M059J (cell line): ENCODE data around the gene IGSF22. TPM values are rescaled to one million over a fixed set of nuclear protein-coding genes. Genes with fewer than 3 reads are reported as not detected.

ENCODE experiments used
- DNase-seq: peaks from one replicate; pipeline ENCODE4 v3.0.0-alpha.2; 2012; ENCODE audit warnings: low read depth
- total RNA-seq: library from RNA; depleted of rRNA; stranded (reverse); fragments of >200 nt; shearing (Covaris generic); gene quantifications from 2 replicates; pipeline ENCODE4 v1.2.3, GENCODE V29; 2014; rRNA removed

Gene IGSF22
- total RNA-seq: not detected in 2 replicates

GRCh38 chr11:18726040-18726439 is at the start of gene IGSF22:
Gene IGSF22 (minus strand): TSS chr11:18726188. CDS start chr11:18724236, 1,952 bp downstream.
- no peak for DNase-seq

DNA sequence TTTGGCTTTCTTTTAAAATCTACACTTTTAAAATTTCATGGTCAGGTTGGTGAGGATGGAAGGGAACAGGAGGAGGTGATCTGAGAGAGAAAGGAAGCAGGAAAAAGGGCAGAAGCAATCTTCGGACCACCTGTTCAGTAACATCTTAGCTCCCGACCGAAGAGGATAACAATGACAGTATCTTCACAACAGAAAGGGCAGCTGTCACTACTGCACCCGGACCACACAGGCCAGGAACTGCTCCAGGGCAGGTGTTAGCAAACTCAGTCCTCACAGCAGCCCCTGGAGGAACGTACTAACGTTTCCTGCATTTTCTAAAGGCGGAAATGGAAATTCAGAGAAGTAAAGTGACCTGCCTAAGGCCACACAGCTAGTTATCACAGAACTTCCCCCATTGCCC is 48.8 kb upstream of the IGSF22 start:
- no peak for DNase-seq

- no peak for DNase-seq
Observed at GRCh38 chr11:18773681-18774080, 47.7 kb upstream of the IGSF22 start.

DNA sequence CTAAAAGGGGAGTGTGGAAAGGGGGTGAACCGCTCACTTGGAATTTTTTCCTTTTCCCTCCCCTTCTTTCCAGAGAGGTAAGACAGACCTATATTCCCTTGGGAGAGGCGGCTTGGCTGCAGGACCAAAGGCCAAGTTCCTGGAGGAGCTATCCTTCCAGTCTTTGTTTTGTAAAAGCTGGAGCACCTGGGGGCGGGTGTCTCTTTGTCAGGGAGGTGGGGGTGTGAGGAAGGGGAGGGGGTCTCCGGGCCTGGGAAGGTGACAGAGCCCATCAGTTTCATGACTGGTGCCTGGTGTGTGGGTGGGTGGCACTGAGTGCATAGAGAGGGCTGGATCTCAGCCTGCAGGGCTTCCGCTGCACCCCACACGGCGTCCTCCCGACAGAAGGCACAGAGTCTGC is 47.1 kb upstream of the IGSF22 start:
- no peak for DNase-seq

DNA sequence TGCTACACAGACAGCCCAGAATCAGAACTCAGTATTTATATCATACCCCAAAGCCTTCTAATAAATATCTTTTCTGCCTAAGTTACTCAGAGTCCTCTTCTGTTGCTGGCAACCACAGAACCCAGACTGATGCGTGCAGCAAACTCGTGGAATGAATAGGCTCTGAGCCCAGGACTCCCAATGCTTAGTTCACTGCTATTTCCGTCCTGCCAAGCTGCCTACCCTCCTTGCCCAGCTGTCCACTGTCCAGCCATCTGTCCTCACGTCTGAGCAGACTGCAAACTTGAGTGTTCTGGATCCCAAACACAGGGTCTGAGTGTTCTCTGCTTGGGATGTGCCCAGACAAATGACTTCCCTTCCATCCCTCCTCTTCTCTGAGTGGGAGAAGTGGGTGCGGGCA is 46.2 kb upstream of the IGSF22 start:
- no peak for DNase-seq

- no peak for DNase-seq
Observed at GRCh38 chr11:18771266-18772035, 45.5 kb upstream of the IGSF22 start.

DNA sequence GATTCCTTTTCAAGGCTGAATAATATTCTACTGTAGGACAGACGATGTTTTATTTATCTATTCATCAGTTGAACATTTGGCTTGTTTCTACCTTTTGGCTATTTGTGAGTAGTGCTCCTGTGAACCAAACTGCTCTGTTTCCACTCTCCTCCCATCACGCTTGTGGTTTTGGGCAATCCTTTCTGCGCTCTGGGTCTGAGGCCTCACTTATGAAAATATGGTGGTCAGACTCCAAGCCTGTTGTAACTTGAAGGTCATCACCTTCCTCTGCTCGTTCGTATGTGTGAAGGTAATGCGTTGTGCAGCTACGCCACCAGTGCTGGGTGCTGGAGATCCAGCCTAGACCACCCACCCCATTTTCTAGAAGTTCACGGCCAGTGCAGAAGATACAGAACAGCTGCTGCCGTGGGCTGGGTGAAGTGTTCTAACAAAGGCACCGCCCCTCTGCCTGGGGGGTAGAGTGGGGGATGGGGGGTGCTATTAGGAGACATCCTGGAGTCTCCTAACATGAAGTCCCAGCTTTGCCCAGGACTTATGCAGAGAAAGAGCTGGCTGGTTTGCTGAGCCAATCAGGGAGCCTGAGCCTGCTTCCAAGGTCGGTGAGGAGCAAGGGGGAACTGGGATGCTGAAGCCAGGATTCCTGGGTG is 44.6 kb upstream of the IGSF22 start:
- DNase-seq: no peak

DNA sequence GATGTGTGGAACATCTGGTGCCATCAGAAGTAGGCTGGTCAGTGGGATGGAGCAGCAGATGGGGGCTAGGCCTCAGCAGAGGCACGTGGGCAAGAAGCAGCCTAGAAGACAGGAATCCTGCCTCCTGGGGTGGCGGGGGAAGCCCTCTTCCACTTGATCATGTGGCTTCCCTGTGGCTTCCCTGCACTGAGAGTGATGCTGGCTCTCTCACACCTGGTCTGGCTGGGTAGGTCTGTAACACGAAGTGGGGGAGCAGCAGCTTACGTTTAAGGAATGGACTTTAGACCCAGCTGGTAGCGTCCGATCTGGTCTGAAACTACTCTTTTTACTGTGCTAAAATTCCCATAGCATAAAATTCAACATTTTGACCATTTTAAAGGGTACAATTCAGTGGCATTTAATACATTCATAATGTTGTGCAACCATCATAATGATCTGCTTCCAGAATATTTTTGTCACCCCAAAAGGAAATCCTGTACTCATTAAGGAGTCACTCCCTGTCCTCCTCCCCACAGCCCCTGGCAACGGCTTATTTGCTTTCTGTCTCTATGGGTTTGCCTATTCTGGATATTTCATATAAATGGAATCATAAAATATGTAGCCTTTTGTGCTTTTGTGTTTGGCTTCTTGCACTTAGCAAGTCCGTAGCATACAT is 43.9 kb upstream of the IGSF22 start:
- no peak for DNase-seq

GRCh38 chr11:18768978-18769377 is 43.0 kb upstream of the IGSF22 start:
- DNase-seq: no peak

- DNase-seq: peak; percentile 24
Observed at GRCh38 chr11:18768472-18768901, 42.5 kb upstream of the IGSF22 start.

- DNase-seq: no peak
Observed at GRCh38 chr11:18766015-18766414, 40.0 kb upstream of the IGSF22 start.

DNA sequence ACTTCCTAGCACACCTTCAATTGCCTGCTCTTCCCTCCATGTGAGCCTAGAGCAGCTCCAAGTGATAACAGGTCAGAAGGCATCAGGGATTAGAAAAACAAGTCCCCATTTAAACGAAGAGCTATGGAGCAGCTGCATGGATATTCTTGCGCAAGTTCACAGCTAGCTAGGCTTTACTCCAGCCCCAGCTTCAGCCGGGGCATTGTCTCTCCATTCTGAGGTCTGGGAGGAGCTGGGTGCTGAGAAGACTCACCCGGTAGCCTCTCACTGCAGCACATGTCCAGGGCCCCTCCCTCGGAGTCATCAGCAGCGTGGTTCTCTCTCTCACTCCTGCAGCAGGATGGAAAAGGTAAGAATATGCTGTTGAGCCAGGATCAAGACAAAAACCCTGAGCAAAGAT is 39.6 kb upstream of the IGSF22 start:
- no peak for DNase-seq

- no peak for DNase-seq
Observed at GRCh38 chr11:18761741-18762140, 35.8 kb upstream of the IGSF22 start.

GRCh38 chr11:18761144-18761543 is 35.2 kb upstream of the IGSF22 start:
- no peak for DNase-seq

DNA sequence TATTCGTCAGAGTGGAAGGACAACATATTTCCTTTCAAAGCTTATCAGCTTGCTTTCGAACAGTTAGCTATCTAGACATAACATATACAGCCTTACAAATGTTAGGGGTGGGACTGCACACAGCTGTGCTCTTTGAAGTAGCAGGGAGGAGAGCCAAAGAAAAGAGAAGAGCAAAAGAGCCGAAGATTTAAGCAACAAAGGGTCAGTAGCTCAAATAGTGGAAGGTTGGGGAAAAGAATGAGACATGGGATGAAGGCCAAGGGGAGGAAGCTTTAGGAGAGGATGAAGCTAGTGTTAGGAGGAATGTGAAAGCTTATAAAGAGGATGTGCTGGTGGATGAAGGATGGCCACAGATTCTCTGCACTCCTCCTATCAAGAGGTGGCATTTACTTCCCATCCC is 31.8 kb upstream of the IGSF22 start:
- DNase-seq: no peak

- DNase-seq: no peak
Observed at GRCh38 chr11:18756889-18757288, 30.9 kb upstream of the IGSF22 start.

DNA sequence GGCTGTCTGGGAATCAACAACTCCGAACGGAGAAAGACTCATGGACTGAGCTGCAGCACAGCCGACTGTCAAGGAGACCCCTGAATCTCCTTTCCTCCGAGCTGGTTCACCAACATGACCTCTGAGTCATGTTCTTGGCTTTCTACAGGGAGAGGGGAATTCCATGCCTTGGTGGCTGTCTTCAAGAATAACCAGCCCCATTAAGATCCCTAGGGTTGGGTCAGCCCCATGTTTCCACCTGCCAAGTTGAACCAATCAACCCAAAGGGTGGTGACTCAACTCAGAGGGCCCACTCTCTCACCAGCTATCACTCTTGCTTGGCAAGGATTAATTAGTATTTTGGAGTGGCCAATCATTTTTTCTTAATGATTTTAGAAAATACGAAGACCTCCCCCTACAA is 28.3 kb upstream of the IGSF22 start:
- DNase-seq: peak; percentile 74

DNA sequence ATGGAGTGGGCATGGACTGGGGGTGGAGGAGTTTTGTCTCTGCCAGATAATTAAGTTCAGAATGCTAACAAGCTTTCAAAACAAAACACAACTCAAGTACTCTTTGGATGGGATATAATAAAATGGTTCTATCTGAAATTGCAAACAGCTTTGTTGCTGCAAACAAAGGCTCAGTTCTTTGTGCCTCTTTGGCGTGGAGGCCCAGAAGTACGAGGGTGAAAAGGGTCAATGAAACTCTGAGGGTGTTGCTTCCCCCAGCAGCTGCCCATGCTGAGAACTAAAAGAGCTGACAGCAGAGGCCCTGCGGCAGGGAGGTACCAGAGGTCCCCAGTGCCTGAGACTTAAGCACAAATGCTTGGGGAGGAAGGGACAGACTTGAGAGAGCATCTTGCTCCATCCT is 26.5 kb upstream of the IGSF22 start:
- DNase-seq: no peak

DNA sequence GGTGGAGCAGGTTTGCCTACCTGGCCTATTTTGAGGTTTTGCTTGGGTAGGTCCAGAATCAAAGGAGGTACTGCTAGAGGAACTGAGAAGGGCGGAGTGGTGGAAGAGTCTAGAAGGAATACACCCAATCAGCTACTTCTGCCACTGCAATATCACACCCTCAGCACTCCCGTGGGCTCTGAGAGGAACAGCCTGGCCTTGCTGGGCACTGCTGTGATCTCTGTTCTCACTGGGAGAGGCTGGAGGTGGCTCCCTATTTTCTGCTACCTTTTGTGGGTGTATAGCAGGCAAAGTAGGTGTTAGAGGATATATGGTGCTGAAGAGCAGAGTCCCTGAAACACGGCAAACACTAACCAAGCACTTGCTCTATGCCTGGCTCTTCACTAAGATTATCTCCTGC is 25.0 kb upstream of the IGSF22 start:
- DNase-seq: no peak

GRCh38 chr11:18749681-18750319 is 23.8 kb upstream of the IGSF22 start:
- peak; percentile 90 for DNase-seq

GRCh38 chr11:18748766-18749365 is 22.9 kb upstream of the IGSF22 start:
- no peak for DNase-seq

DNA sequence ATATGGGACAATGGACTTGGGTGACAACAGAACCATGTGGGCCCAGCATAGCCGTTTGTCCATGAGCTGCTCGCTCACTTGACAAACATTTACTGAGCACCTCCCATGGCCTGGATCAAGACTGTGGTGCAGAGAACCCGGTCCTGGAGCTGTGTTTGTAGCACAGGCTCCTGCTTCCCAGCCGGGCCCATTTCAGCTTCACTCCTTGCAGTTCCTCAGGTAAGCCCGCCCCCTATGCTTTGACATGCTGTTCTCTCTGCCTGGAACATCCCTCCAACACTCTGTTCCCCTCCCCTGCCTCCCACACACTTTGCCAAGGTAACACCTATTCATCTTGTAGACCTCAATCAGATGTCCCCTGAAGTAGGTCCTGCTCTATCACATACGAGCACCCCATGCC is 19.3 kb upstream of the IGSF22 start:
- DNase-seq: no peak
